ENCODE measurements around the gene GAN.
"Not testable (repeated sequence)": the region's sequence is repeated elsewhere in the genome, so short reads cannot be mapped to it uniquely, and the experiment has no call there.

GAN gene

GRCh38 chr16:81403601-81404391 is 89.0 kb downstream of the GAN start:
- peak; percentile 84 for DNase-seq

GRCh38 chr16:81405002-81405401 is 90.2 kb downstream of the GAN start:
- DNase-seq, result not testable (repeated sequence)

GRCh38 chr16:81405702-81406113 is 90.9 kb downstream of the GAN start:
- no peak for DNase-seq

GRCh38 chr16:81408409-81408950 is 93.7 kb downstream of the GAN start:
- no peak for DNase-seq

GRCh38 chr16:81409016-81409556 is 94.3 kb downstream of the GAN start:
- no peak for DNase-seq

- DNase-seq, result no peak
These were observed 96.0 kb downstream of the GAN start for GRCh38 chr16:81410643-81411293.

GRCh38 chr16:81413245-81413990 is 98.7 kb downstream of the GAN start:
- no peak for DNase-seq

- no peak for DNase-seq
These were observed 101.0 kb downstream of the GAN start for GRCh38 chr16:81415751-81416150.

- DNase-seq, result no peak
These were observed 102.0 kb downstream of the GAN start for GRCh38 chr16:81416749-81417148.

GRCh38 chr16:81417210-81417609 is 102.4 kb downstream of the GAN start:
- no peak for DNase-seq

- DNase-seq, result no peak
These were observed 105.0 kb downstream of the GAN start for GRCh38 chr16:81419806-81420205.

- no peak for DNase-seq
These were observed 106.4 kb downstream of the GAN start for GRCh38 chr16:81421126-81421525.

- DNase-seq, result no peak
These were observed 106.8 kb downstream of the GAN start for GRCh38 chr16:81421536-81421935.

GRCh38 chr16:81422153-81422552 is 107.4 kb downstream of the GAN start:
- DNase-seq, result not testable (repeated sequence)

GRCh38 chr16:81424771-81425170 is 110.0 kb downstream of the GAN start:
- DNase-seq, result peak; percentile 68

- no peak for DNase-seq
These were observed 112.5 kb downstream of the GAN start for GRCh38 chr16:81427219-81427618.

GRCh38 chr16:81429045-81429521 is 114.3 kb downstream of the GAN start:
- peak; percentile 7 for DNase-seq

- no peak for DNase-seq
These were observed 117.0 kb downstream of the GAN start for GRCh38 chr16:81431554-81432353.

- DNase-seq, result no peak
These were observed 118.3 kb downstream of the GAN start for GRCh38 chr16:81432937-81433557.

- no peak for DNase-seq
These were observed 120.3 kb downstream of the GAN start for GRCh38 chr16:81435103-81435502.

- DNase-seq, result no peak
These were observed 120.8 kb downstream of the GAN start for GRCh38 chr16:81435567-81435966.

- DNase-seq, result no peak
These were observed 121.6 kb downstream of the GAN start for GRCh38 chr16:81436386-81436785.
